GM18909 (cell line): Measurements from ENCODE around the gene KCNV2.
"Not testable (repeated sequence)": the region's sequence is repeated elsewhere in the genome, so short reads cannot be mapped to it uniquely, and the experiment has no call there.

ENCODE experiments used
- ATAC-seq: cut with Tn5 transposase; IDR thresholded peaks from one replicate; pipeline ENCODE4 v1.9.1; 2021; ENCODE audit warnings: mild to moderate bottlenecking; ENCODE audit not compliant: unreplicated experiment, poor library complexity

Gene KCNV2

DNA sequence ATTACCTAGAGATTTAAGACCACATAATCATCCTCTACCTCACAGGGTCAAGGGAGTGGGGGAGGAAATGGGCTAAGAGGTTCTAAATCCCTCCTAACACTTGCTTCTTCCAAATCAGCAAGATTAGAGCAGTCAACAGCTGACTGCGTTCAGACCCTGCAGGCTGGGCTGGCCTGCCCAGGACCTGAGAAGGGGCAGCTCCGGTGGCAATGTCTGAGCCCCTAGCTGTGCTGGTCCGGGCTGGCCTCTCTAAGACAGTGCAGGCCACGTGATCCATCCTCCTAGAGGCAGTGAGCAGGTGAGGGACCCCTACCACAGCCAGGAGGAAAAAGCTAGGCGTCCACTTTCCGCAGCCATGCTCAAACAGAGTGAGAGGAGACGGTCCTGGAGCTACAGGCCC is at the start of gene KCNV2:
TSS of gene KCNV2 (plus strand) at position 126 of the 400 bp plus-strand sequence. CDS start at position 356, 230 bp downstream.
- ATAC-seq, result no peak

DNA sequence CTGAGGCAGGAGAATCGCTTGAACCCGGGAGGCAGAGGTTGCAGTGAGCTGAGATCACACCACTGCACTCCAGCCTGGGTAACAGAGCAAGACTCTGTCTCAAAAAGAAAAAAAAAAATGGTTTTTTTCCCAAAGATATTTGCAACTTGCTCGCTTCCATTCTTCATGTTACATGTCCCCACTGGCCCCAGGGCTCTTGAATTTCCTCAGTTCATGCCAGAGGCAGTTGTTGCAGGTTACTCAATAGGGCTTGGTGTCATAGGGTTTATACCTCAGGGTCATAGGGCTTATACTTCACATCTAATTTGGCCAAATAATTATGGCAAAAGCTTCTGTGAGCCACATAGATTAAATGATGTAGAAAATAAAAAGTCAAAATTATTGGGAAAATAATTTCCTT is 44.1 kb upstream of the KCNV2 start:
- no peak for ATAC-seq

DNA sequence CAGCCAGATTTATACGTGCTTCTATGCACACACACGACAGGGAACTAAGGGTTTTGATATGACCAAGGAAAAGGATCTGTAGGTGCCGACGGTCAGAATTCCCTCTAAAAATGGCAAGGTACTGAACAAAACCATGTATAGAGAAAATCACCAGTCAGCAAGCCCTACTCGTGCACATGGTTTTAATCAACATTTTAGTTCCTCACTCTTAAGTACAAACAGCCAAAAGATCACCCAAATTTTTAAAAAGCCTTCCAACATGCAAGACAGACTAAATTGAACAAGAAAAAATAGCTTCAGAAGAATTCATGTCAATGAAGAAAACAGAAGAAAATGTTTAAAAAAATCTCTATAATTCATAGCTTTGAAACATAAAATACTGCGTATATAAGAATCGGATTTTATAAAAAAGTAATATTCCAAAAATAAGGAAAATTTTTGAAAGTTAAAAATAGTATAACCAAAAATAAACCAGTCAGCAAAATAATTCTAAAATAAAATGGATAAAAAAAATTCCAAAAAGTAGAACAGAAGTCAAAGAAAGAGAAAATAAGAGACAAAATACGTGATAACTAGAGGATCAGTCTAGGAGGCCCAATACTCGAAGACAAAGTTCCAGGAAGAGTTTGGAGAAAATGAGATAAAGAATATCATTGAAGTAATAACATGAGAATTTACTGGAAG is 43.0 kb upstream of the KCNV2 start:
- no peak for ATAC-seq

DNA sequence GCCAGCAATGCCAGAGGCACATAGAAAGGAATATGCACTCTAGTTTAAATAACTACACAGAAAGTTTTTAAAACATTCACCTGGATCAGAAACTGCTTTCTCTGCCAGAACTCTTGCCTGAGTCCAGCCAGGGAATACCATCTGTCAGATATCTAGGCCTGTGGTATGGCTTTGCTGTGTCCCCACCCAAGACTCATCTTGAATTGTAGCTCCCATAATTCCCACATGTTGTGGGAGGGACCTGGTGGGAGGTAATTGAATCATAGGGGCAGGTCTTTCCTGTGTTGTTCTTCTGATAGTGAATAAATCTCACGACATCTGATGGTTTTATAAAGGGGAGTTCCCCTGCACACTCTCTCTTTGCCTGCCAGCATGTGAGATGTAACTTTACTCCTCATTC is 41.5 kb upstream of the KCNV2 start:
- ATAC-seq, result no peak

DNA sequence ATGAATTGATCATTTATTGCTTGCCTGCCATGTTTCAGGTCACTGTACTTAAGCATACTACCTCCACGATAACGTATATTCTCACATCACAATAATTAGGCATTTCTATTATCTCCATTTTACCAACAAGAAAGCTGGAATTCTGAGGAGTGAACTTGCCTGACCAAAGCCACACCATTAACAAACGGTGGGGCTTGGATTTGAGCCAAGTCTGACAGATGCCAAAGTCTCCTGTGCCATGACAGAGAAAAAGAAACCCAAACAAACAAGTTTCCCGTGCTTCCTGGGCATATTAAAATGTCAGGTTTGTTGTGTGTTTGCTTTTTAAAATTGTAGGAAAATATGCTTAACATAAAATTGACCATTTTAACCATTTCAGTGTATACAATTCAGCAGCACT is 40.8 kb upstream of the KCNV2 start:
- ATAC-seq, result no peak

DNA sequence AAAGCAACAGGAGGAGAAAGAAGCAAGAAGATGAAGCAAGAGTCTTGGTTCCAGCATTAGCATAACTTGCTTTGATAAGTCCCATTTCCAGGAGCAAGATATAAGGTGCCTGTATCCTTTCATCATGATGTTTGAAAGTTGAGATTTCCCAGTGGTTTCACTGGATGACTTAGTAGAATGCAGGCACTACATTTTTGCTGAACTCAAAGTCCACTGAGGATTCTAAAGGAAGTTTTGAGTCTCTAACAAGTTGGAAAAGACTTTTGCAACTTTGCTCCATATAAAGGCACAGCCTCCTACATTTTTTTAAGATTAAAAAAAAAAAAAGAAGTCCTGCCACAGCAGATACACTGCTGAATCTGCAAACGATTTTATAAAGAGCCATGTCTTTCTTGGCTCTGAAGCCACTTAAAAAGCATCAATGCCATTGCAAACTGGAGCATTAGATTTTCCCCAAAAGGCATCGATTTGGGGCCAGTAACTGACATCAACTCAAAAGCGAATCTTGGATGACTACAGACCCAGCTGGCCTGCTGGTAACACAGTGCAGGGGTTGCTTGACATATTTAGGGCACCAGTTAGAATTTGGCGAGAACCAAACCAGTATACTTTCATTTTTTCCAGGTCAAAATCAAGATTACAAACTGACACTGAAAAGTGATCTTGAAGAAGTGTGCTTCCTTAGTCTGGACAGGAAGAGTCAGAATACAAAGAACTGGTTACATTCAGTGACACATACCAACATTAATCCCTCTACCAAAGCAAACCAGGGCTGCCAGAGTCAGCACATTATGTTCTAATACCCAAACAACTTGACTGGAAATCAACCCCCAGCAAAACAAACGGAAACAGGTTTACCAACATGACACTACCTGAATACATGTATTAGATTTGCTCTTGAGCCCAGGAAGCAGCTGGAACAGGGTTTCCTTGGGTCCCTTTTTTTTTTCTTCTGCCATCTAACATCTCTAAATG is 39.1 kb upstream of the KCNV2 start:
- no peak for ATAC-seq

DNA sequence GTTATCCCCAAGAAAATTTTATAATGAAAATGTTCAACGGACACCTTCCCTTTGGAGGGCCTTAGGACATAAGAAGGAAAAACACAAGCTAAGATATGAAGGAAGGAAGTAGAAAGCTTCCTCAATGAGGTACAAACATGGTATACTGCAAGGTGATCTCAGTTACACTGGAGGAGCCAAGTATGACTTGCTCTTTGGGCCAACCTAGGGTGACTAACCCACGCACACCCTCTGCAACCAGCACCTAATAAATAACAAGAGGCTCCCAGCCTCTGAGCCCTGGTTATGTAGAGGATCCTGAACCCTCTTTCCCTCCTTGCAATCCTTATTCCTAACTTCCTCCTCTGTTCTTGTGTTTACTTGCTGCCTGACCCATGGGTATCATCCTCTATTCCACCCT is 38.3 kb upstream of the KCNV2 start:
- no peak for ATAC-seq

GRCh38 chr9:2681981-2682380 is 35.3 kb upstream of the KCNV2 start:
- ATAC-seq, result no peak

DNA sequence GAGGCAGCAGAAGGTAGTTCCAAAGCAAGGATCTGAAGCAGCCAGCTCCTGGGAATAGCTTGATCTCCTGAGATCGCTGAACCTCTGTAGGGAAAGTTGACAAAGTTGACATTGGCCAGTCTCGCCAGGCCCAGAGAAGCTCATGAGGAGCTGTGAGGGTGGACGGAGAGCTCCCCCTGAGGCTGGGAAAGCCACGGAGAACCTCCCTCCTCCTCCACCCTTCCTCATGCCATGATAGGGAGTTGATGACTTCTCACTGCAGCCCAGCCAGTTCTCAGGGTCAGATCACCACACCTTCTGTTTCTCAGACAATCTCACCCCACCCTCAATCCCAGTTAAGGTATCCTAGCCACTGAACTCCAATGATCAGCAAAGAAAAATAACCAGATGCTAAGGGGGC is 30.4 kb upstream of the KCNV2 start:
- no peak for ATAC-seq

GRCh38 chr9:2688636-2689035 is 28.7 kb upstream of the KCNV2 start:
- no peak for ATAC-seq

- no peak for ATAC-seq
Observed at GRCh38 chr9:2691212-2691611, 26.1 kb upstream of the KCNV2 start.

DNA sequence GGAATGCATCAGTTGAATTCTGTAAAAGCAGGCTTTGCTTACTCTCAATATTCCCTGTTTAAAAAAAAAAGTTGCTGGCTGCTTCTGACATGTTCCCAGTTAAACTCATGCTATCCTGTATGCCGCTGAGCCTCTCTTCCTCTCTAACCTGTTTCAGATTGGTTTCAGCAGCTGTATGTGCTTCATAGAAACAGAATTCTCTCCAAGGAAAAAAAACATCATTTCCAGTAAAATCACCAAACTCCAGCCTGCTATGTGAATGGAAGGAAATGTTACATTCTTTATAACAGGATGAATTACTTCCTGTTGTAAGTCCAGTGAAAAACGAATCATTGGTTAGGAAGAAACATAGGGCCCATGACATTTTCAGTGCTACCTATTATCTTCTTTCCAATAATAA is 25.7 kb upstream of the KCNV2 start:
- ATAC-seq, result no peak

GRCh38 chr9:2693056-2693455 is 24.3 kb upstream of the KCNV2 start:
- no peak for ATAC-seq

DNA sequence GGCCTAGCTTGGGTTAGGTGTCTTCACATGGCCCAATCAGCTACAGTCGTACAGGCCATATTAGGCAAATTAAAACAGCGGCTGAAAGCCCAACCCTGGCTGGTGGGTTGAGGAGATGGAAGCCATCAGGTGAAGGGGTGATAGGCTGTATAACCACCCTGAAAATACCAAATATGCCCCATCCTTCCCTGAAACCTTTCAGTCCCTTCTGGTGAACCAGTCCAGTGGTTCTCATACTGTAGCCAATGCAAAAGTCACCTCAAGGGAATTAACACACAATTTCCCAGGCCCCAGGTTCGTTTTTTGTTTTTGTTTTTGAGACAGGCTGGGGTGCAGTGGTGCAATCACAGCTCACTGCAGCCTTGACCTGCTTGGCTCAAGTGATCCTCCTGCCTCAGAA is 19.8 kb upstream of the KCNV2 start:
- ATAC-seq, result peak; percentile 75

DNA sequence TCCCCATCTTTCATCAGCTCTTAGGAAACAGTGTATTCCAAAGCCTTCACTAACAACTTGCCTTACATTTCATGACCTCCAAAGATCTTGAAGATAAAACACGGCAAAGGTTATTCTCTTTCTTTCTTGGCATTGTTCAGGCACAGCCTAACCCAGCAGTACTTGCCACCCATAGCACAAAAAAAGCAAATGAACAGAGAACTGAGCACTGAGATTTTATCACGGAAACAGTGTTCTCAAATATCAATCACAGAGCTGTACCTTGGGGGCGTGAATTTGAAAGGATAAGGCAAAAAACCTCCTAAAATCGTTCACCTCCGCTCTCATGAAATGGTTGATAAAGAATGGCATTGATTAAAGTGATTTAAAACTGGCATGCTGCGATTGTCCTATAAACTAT is 16.9 kb upstream of the KCNV2 start:
- no peak for ATAC-seq

DNA sequence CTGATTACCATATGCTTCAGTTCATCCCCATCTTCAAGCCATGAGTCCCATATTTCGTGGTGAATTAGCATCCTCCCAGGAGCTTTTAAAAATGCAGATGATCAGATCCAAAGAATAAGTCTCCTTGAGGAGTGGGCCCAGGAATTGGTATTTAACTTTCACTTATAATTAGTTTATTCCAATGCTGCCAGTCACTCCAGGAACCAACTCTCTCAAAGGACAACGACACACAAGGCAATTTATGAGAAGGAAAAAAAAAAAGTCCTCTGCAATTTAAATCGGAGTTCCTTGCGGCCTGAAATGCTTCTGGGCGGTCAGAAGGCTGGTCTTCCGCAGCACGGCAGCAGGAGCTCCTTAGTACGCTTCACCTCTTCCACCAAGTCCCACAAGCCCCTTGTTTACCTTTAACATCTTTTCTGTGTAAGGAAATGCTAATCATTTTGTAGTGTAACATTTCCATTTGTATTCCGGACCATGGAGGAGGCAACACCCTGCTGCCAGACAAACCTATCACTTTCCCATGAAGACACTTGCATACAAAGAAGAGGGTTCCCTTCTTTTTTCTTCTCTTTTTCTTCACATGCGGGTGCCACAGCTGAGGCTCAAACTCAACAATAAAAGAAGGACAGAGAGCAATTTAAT is 16.3 kb upstream of the KCNV2 start:
- ATAC-seq, result no peak

- ATAC-seq, result no peak
Observed at GRCh38 chr9:2704504-2704903, 12.8 kb upstream of the KCNV2 start.

DNA sequence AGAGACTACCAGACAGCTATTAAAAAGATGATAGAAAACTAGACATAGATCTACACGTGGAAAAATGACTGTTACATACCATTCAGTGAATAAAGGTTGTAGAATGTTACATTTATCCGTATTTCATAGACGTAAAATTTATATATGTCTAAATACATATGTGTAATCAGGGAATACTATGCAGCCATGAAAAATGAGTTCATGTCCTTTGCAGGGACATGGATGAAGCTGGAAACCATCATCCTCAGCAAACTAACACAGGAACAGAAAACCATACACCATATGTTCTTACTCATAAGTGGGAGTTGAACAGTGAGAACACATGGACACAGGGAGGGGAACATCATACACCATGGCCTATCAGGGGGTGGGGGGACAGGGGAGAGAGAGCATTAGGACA is 10.1 kb upstream of the KCNV2 start:
- ATAC-seq, result not testable (repeated sequence)

GRCh38 chr9:2709645-2710101 is 7.6 kb upstream of the KCNV2 start:
- no peak for ATAC-seq

DNA sequence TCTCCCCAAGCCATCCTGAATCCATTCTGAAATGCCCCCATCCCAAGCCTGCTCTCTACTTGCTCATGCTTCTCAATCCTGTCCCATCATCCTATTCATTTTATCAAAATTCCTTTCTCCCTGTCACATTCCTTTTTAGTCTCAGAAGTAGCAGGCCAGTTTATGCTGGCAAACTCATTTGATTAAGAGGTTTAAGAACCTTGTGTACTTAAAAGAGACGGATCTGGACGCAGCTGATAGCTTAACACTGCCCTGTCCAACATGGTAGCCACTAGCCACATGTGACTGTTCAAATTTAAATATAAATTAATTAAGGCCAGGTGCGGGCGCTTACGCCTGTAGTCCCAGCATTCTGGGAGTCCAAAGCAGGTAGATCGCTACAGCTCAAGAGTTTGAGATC is 5.6 kb upstream of the KCNV2 start:
- ATAC-seq, result no peak
